BLaER1 treated with 17β-estradiol and CSF1 and Interleukin-3, amounts not matched to agents 10 nM and 100 nM (cell line): ENCODE data around the gene TECTA.

Source experiments
- H3K27ac ChIP-seq, 11 experiments: shearing (Covaris generic); formaldehyde crosslinking; 2 replicates each; pipeline ENCODE4 v1.8.1; 2022
- H3K27me3 ChIP-seq, 11 experiments: shearing (Covaris generic); formaldehyde crosslinking; 2 replicates each; pipeline ENCODE4 v1.8.1; 2022
- H3K36me3 ChIP-seq, 11 experiments: shearing (Covaris generic); formaldehyde crosslinking; 2 replicates each; pipeline ENCODE4 v1.8.1; 2022
- H3K4me1 ChIP-seq, 10 experiments: shearing (Covaris generic); formaldehyde crosslinking; 2 replicates each; pipeline ENCODE4 v1.8.1; 2022
- H3K4me2 ChIP-seq, 11 experiments: shearing (Covaris generic); formaldehyde crosslinking; 2 replicates each; pipeline ENCODE4 v1.8.1; 2022
- H3K4me3 ChIP-seq, 10 experiments: shearing (Covaris generic); formaldehyde crosslinking; 2 replicates each; pipeline ENCODE4 v1.8.1; 2022
- H3K9ac ChIP-seq, 11 experiments: shearing (Covaris generic); formaldehyde crosslinking; 2 replicates each; pipeline ENCODE4 v1.8.1; 2022
- H3K9me3 ChIP-seq, 11 experiments: shearing (Covaris generic); formaldehyde crosslinking; replicated peaks in 1 of 11; 2 replicates each; pipeline ENCODE4 v1.8.1; 2022
- H4K20me1 ChIP-seq, 11 experiments: shearing (Covaris generic); formaldehyde crosslinking; 2 replicates each; pipeline ENCODE4 v1.8.1; 2022
- Cebpa-rat ChIP-seq, 11 experiments: shearing (Covaris generic); IDR thresholded peaks; 2 replicates each; pipeline ENCODE4 v1.8.1; 2022

Gene TECTA

GRCh38 chr11:121144723-121145122 is 43.7 kb downstream of the TECTA start:
- no peaks in the 10 kb centered on the region for H3K9me3 ChIP-seq
- H4K20me1 ChIP-seq: no peaks in the 10 kb centered on the region
- peaks cover 0 to 20% (median 5%) of the 10 kb centered on the region in 10 experiments; a peak in 9 of 20 replicates for H3K4me1 ChIP-seq
- H3K27me3 ChIP-seq: no peaks in the 10 kb centered on the region
- H3K27ac ChIP-seq: no peak overlapping the region
- TF ChIP-seq Cebpa-rat (IDR thresholded peaks at IDR 0.05): no peak
- H3K4me3 ChIP-seq: no peak overlapping the region
- peak overlapping the region in 4 of 11 experiments; percentile 5 to 24 (median 10); a peak in 2 of 22 replicates for H3K4me2 ChIP-seq
- H3K36me3 ChIP-seq: no peaks in the 10 kb centered on the region
- no peak overlapping the region for H3K9ac ChIP-seq

GRCh38 chr11:121145826-121146225 is 44.8 kb downstream of the TECTA start:
- Histone ChIP-seq H3K36me3 (no peaks in the 10 kb centered on the region), H3K9ac (no peak overlapping the region), H3K4me1 (peaks cover 0 to 20% (median 5%) of the 10 kb centered on the region in 10 experiments; a peak in 9 of 20 replicates), H4K20me1 (no peaks in the 10 kb centered on the region), H3K4me2 (no peak overlapping the region), H3K4me3 (no peak overlapping the region), H3K9me3 (no peaks in the 10 kb centered on the region), H3K27me3 (no peaks in the 10 kb centered on the region), H3K27ac (no peak overlapping the region)
- TF ChIP-seq Cebpa-rat (IDR thresholded peaks at IDR 0.05): no peak

GRCh38 chr11:121149116-121149515 is 48.1 kb downstream of the TECTA start:
- Histone ChIP-seq H3K27ac (no peak overlapping the region), H3K36me3 (no peaks in the 10 kb centered on the region), H3K4me3 (no peak overlapping the region), H3K9ac (no peak overlapping the region), H3K4me1 (peaks cover 0 to 17% (median 4%) of the 10 kb centered on the region in 10 experiments; a peak in 9 of 20 replicates), H3K4me2 (no peak overlapping the region), H4K20me1 (no peaks in the 10 kb centered on the region), H3K27me3 (no peaks in the 10 kb centered on the region), H3K9me3 (no peaks in the 10 kb centered on the region)
- TF ChIP-seq Cebpa-rat (IDR thresholded peaks at IDR 0.05): no peak

- Histone ChIP-seq H3K4me1 (peaks cover 0 to 5% (median 0%) of the 10 kb centered on the region in 10 experiments; a peak in 1 of 20 replicates), H3K9ac (no peak overlapping the region), H3K4me3 (no peak overlapping the region), H4K20me1 (no peaks in the 10 kb centered on the region), H3K27me3 (no peaks in the 10 kb centered on the region), H3K27ac (no peak overlapping the region), H3K9me3 (no peaks in the 10 kb centered on the region), H3K36me3 (no peaks in the 10 kb centered on the region), H3K4me2 (no peak overlapping the region)
- TF ChIP-seq Cebpa-rat (IDR thresholded peaks at IDR 0.05): no peak
Observed at GRCh38 chr11:121151207-121151688, 50.2 kb downstream of the TECTA start.

GRCh38 chr11:121152764-121153163 is 51.7 kb downstream of the TECTA start:
- Histone ChIP-seq H3K4me2 (no peak overlapping the region), H3K36me3 (no peaks in the 10 kb centered on the region), H3K4me1 (no peaks in the 10 kb centered on the region), H3K4me3 (no peak overlapping the region), H4K20me1 (no peaks in the 10 kb centered on the region), H3K9ac (no peak overlapping the region), H3K27me3 (no peaks in the 10 kb centered on the region), H3K9me3 (peaks cover 0 to 3% (median 0%) of the 10 kb centered on the region in 11 experiments; a peak in 3 of 22 replicates), H3K27ac (no peak overlapping the region)
- no peak for TF ChIP-seq Cebpa-rat (IDR thresholded peaks at IDR 0.05)

- TF ChIP-seq Cebpa-rat (IDR thresholded peaks at IDR 0.05): no peak
- H3K4me1 ChIP-seq: no peaks in the 10 kb centered on the region
- H3K27me3 ChIP-seq: no peaks in the 10 kb centered on the region
- no peak overlapping the region for H3K27ac ChIP-seq
- no peak overlapping the region for H3K9ac ChIP-seq
- H3K36me3 ChIP-seq: no peaks in the 10 kb centered on the region
- H4K20me1 ChIP-seq: no peaks in the 10 kb centered on the region
- peaks cover 0 to 6% (median 0%) of the 10 kb centered on the region in 11 experiments; a peak in 3 of 22 replicates for H3K9me3 ChIP-seq
- H3K4me2 ChIP-seq: no peak overlapping the region
- H3K4me3 ChIP-seq: no peak overlapping the region
Observed at GRCh38 chr11:121153472-121153871, 52.4 kb downstream of the TECTA start.

- H3K4me2 ChIP-seq: no peak overlapping the region
- peaks cover 0 to 6% (median 0%) of the 10 kb centered on the region in 11 experiments; a peak in 3 of 22 replicates for H3K9me3 ChIP-seq
- no peaks in the 10 kb centered on the region for H3K4me1 ChIP-seq
- no peak overlapping the region for H3K27ac ChIP-seq
- H4K20me1 ChIP-seq: no peaks in the 10 kb centered on the region
- H3K9ac ChIP-seq: no peak overlapping the region
- H3K36me3 ChIP-seq: no peaks in the 10 kb centered on the region
- no peaks in the 10 kb centered on the region for H3K27me3 ChIP-seq
- TF ChIP-seq Cebpa-rat (IDR thresholded peaks at IDR 0.05): no peak
- no peak overlapping the region for H3K4me3 ChIP-seq
Observed at GRCh38 chr11:121154486-121155314, 53.7 kb downstream of the TECTA start.

- Histone ChIP-seq H3K27me3 (no peaks in the 10 kb centered on the region), H3K36me3 (no peaks in the 10 kb centered on the region), H3K4me2 (no peak overlapping the region), H3K4me1 (no peaks in the 10 kb centered on the region), H3K27ac (no peak overlapping the region), H3K4me3 (no peak overlapping the region), H3K9ac (no peak overlapping the region), H4K20me1 (no peaks in the 10 kb centered on the region), H3K9me3 (peaks cover 0 to 6% (median 0%) of the 10 kb centered on the region in 11 experiments; a peak in 3 of 22 replicates)
- TF ChIP-seq Cebpa-rat (IDR thresholded peaks at IDR 0.05): no peak
Observed at GRCh38 chr11:121157756-121158155, 56.7 kb downstream of the TECTA start.

- H3K4me2 ChIP-seq: no peak overlapping the region
- peaks cover 0 to 6% (median 0%) of the 10 kb centered on the region in 11 experiments; a peak in 3 of 22 replicates for H3K9me3 ChIP-seq
- no peaks in the 10 kb centered on the region for H3K4me1 ChIP-seq
- H3K27ac ChIP-seq: no peak overlapping the region
- H3K4me3 ChIP-seq: no peak overlapping the region
- H3K9ac ChIP-seq: no peak overlapping the region
- H3K27me3 ChIP-seq: no peaks in the 10 kb centered on the region
- H3K36me3 ChIP-seq: no peaks in the 10 kb centered on the region
- no peaks in the 10 kb centered on the region for H4K20me1 ChIP-seq
- no peak for TF ChIP-seq Cebpa-rat (IDR thresholded peaks at IDR 0.05)
Observed at GRCh38 chr11:121159741-121160140, 58.7 kb downstream of the TECTA start.
